HCT116 (cell line): ENCODE data around the gene HCRTR1. TPM values are rescaled to one million over a fixed set of nuclear protein-coding genes. Genes with fewer than 3 reads are reported as not detected.

Experiments used
- ATAC-seq: fragments of 200-7000 bp; cut with Tn5 transposase; 2 replicates; pipeline ENCODE4 v1.9.1; 2020; ENCODE audit warnings: mild to moderate bottlenecking, moderate library complexity
- BruUV-seq: library from RNA; stranded (reverse); fragments of 400-500 nt; replicated peaks from 2 replicates; lab custom pipeline; 2021; lab: Mats Ljungman, UMichigan
- CTCF ChIA-PET: fragments of 300-600 bp; sonication (Branson Sonifier 250); formaldehyde crosslinking; loops from one replicate; lab custom pipeline; 2021; ENCODE audit warnings: antibody characterized with exemption; lab: Charles Lee
- POLR2A ChIA-PET: fragments of 300-600, 350-600 bp; sonication (Branson Sonifier 250); formaldehyde crosslinking; loops from one replicate; lab custom pipeline; 2021; ENCODE audit warnings: antibody characterized with exemption; lab: Charles Lee
- RAD21 ChIA-PET, 2 experiments: fragments of 300-600 bp; sonication (Branson Sonifier 250); formaldehyde crosslinking; loops; one replicate each; lab custom pipeline; 2023; ENCODE audit warnings: low total read pairs in 2 of 2; ENCODE audit not compliant: uncharacterized antibody in 2 of 2, unreplicated experiment in 2 of 2, low non-redundant PET in 1 of 2; lab: Charles Lee
- DNase-seq: peaks from one replicate; pipeline ENCODE4 v3.0.0-alpha.2; 2010; ENCODE audit warnings: low read depth, low spot score
- H2AFZ ChIP-seq: fragments of 200-600 bp; shearing (Covaris generic), sonication (generic); 2 replicates; pipeline ENCODE4 v1.6.1; 2017; ENCODE audit warnings: low read depth, mixed run types, mixed read lengths, antibody characterized with exemption, low read length; ENCODE audit not compliant: poor library complexity, severe bottlenecking
- H3K27ac ChIP-seq: 2 replicates; pipeline ENCODE4 v1.5.1; 2012; ENCODE audit warnings: low read depth, low read length
- H3K27me3 ChIP-seq: fragments of 200-600 bp; sonication (generic); 2 replicates; pipeline ENCODE4 v1.6.1; 2016; ENCODE audit warnings: mixed run types, low read length, mixed read lengths; ENCODE audit not compliant: insufficient read depth
- H3K36me3 ChIP-seq, 2 experiments: fragments of 200-500 bp in 1 of 2; fragments of 200-600 bp in 1 of 2; sonication (Bioruptor generic) in 1 of 2; sonication (generic) in 1 of 2; 2 replicates each; pipeline versions ENCODE4 v1.5.1 to v1.6.1; 2014 to 2016; ENCODE audit warnings: low read length in 2 of 2, inconsistent platforms in 1 of 2, mixed read lengths in 1 of 2, mixed run types in 1 of 2; ENCODE audit not compliant: insufficient read depth in 2 of 2, control insufficient read depth in 1 of 2
- H3K4me1 ChIP-seq, 2 experiments: fragments of 200-600 bp in 1 of 2; sonication (generic) in 1 of 2; 2 replicates each; pipeline versions ENCODE4 v1.5.1 to v1.6.1; 2012 to 2017; ENCODE audit warnings: low read length in 2 of 2, inconsistent platforms in 1 of 2, mild to moderate bottlenecking in 1 of 2, mixed read lengths in 1 of 2, mixed run types in 1 of 2, moderate library complexity in 1 of 2; ENCODE audit not compliant: insufficient read depth in 2 of 2, control insufficient read depth in 1 of 2
- H3K4me2 ChIP-seq: fragments of 200-600 bp; sonication (generic); 2 replicates; pipeline ENCODE4 v1.6.1; 2017; ENCODE audit warnings: mixed run types, low read length, mixed read lengths
- H3K4me3 ChIP-seq, 2 experiments: fragments of 200-600 bp in 1 of 2; sonication (generic) in 1 of 2; replicated peaks in 1 of 2; 2 replicates each; pipeline ENCODE4 v1.5.1; 2011 to 2016; ENCODE audit warnings: low read length in 2 of 2, control low read depth in 1 of 2, low read depth in 1 of 2, mild to moderate bottlenecking in 1 of 2, mixed read lengths in 1 of 2, mixed run types in 1 of 2
- H3K79me2 ChIP-seq: fragments of 200-600 bp; sonication (generic); 2 replicates; pipeline ENCODE4 v1.6.1; 2017; ENCODE audit warnings: mild to moderate bottlenecking, mixed run types, low read length, moderate library complexity, mixed read lengths; ENCODE audit not compliant: insufficient read depth
- H3K9ac ChIP-seq: fragments of 200-600 bp; sonication (generic); 2 replicates; pipeline ENCODE4 v1.6.1; 2016; ENCODE audit warnings: low read length, mixed read lengths
- H3K9me2 ChIP-seq: fragments of 200-600 bp; sonication (generic), shearing (Covaris generic); 2 replicates; pipeline ENCODE4 v1.6.1; 2017; ENCODE audit warnings: mixed run types, mild to moderate bottlenecking, moderate library complexity; ENCODE audit not compliant: insufficient read depth
- H3K9me3 ChIP-seq, 2 experiments: fragments of 200-500 bp in 1 of 2; fragments of 200-600 bp in 1 of 2; sonication (Bioruptor generic) in 1 of 2; sonication (generic) in 1 of 2; 2 replicates each; pipeline ENCODE4 v1.6.1; 2014 to 2017; ENCODE audit warnings: low read length in 2 of 2, mixed read lengths in 2 of 2, inconsistent platforms in 1 of 2, low read depth in 1 of 2, mild to moderate bottlenecking in 1 of 2, mixed run types in 1 of 2, moderate library complexity in 1 of 2; ENCODE audit not compliant: control insufficient read depth in 1 of 2, insufficient read depth in 1 of 2
- H4K20me1 ChIP-seq: fragments of 200-600 bp; sonication (generic), shearing (Covaris generic); 2 replicates; pipeline ENCODE4 v1.6.1; 2017; ENCODE audit warnings: mixed run types, mild to moderate bottlenecking, moderate library complexity; ENCODE audit not compliant: insufficient read depth
- CBX3 ChIP-seq: IDR thresholded peaks from 2 replicates; pipeline ENCODE4 v1.6.1; 2012; ENCODE audit warnings: low read depth
- ELF1 ChIP-seq: IDR thresholded peaks from 2 replicates; pipeline ENCODE4 v1.6.1; 2012; ENCODE audit warnings: low read depth, borderline replicate concordance
- EZH2 ChIP-seq: fragments of 200-600 bp; sonication (generic); IDR thresholded peaks from 2 replicates; pipeline ENCODE4 v1.6.1; 2017; ENCODE audit warnings: antibody characterized with exemption, mixed run types
- EZH2phosphoT487 ChIP-seq: fragments of 200-600 bp; IDR thresholded peaks from 2 replicates; pipeline ENCODE4 v1.6.1; 2018; ENCODE audit warnings: antibody characterized with exemption, borderline replicate concordance
- FOSL1 ChIP-seq: IDR thresholded peaks from 2 replicates; pipeline ENCODE4 v1.6.1; 2012; ENCODE audit warnings: low read depth
- JUND ChIP-seq: IDR thresholded peaks from 2 replicates; pipeline ENCODE4 v1.6.1; 2012
- POLR2A ChIP-seq: IDR thresholded peaks from 2 replicates; pipeline ENCODE4 v1.7.0; 2011; ENCODE audit warnings: borderline replicate concordance; ENCODE audit not compliant: insufficient read depth, insufficient read length; ENCODE audit errors: extremely low read depth
- POLR2AphosphoS5 ChIP-seq: IDR thresholded peaks from 2 replicates; pipeline ENCODE4 v1.6.1; 2011; ENCODE audit warnings: mild to moderate bottlenecking, low read depth, low read length, moderate library complexity
- RAD21 ChIP-seq: IDR thresholded peaks from 2 replicates; pipeline ENCODE4 v1.6.1; 2012; ENCODE audit warnings: low read depth, mild to moderate bottlenecking
- SIN3A ChIP-seq: IDR thresholded peaks from 2 replicates; pipeline ENCODE4 v1.6.1; 2012; ENCODE audit warnings: low read depth
- SP1 ChIP-seq: IDR thresholded peaks from 2 replicates; pipeline ENCODE4 v1.6.1; 2012; ENCODE audit warnings: low read depth
- SRF ChIP-seq: IDR thresholded peaks from 2 replicates; pipeline ENCODE4 v1.6.1; 2012; ENCODE audit warnings: low read depth
- YY1 ChIP-seq: IDR thresholded peaks from 2 replicates; pipeline ENCODE4 v1.6.1; 2011; ENCODE audit warnings: low read length, low read depth, moderate library complexity, mild to moderate bottlenecking; ENCODE audit not compliant: insufficient replicate concordance; ENCODE audit errors: extremely low read depth
- ZNF274 ChIP-seq: fragments of 200-500 bp; sonication (Bioruptor generic); IDR thresholded peaks from 2 replicates; pipeline ENCODE4 v1.6.1; 2014; ENCODE audit warnings: mild to moderate bottlenecking, low read depth, low read length, inconsistent platforms
- intact Hi-C: fragments of 100-400 bp; cut with micrococcal nuclease; formaldehyde crosslinking; loops from 2 replicates; pipeline ENCODE4 v1.10.0; 2022
- total RNA-seq: library from RNA; stranded (reverse); gene quantifications from one replicate; pipeline ENCODE4 v1.2.1, GENCODE V29; 2021; ENCODE audit not compliant: unreplicated experiment
- TF ChIP-seq, protein P1 (sequence below), 3 experiments: fragments of 200-600 bp in 1 of 3; sonication (generic) in 1 of 3; IDR thresholded peaks in 2 of 3; conservative IDR thresholded peaks in 1 of 3; 2 replicates each; pipeline ENCODE4 v1.5.1; 2012 to 2017; ENCODE audit warnings: low read depth in 2 of 3, low read length in 2 of 3, antibody characterized with exemption in 1 of 3, borderline replicate concordance in 1 of 3, control low read depth in 1 of 3, mild to moderate bottlenecking in 1 of 3, mixed read lengths in 1 of 3, mixed run types in 1 of 3, moderate library complexity in 1 of 3; ENCODE audit not compliant: insufficient read depth in 1 of 3
- TF ChIP-seq, protein P2 (sequence below): IDR thresholded peaks from 2 replicates; pipeline ENCODE4 v1.6.1; 2012

HCRTR1 gene
- total RNA-seq, 1 experiment from 2014 or later, result not detected

DNA sequence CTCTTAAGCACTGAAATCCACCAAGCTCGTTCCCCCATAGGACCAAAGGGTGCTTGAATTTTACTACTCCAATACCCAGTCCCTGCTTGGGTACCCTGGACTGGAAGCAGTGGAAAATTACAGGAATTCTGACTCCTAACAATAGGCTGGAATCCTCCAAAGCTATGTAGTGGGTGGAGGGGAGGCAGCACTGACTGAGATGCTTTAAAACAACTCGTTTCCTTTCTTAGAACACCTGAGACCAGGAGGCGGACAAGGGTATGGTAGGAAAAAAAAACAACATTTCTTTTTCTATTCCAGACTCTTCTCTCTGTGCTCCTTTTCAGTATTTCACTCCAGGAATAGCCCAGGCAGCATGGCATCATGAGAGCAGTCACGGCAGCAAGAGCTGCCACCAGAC is 24.9 kb downstream of the HCRTR1 start:
- intact Hi-C loops, result no loop called here
- peaks cover 61% of the 10 kb centered on the region for H3K79me2 ChIP-seq

More for the DNA sequence above, 24.9 kb downstream of the HCRTR1 start:
- Histone ChIP-seq H3K27me3 (no peaks in the 10 kb centered on the region), H3K9me3 (no peaks in the 10 kb centered on the region), H3K9ac (no peak overlapping the region), H3K4me1 (peaks cover 8 to 28% of the 10 kb centered on the region in 2 experiments; a peak in 3 of 4 replicates), H4K20me1 (no peaks in the 10 kb centered on the region), H2AFZ (no peak overlapping the region), H3K36me3 (no peaks in the 10 kb centered on the region), H3K4me2 (peak overlapping the region; percentile 83; the same call in 1 of the 2 replicates), H3K27ac (no peak overlapping the region), H3K9me2 (no peaks in the 10 kb centered on the region), H3K4me3 (no peak overlapping the region)
- ATAC-seq (no peak), DNase-seq (no peak)
- ChIA-PET CTCF (interaction anchor here (1.2 kb wide), 1 partner anchor 10 kb away, joined by 3 read pairs; no protein-coding TSS in a partner anchor), POLR2A (no interaction called here), RAD21 (no interaction called here)
- TF ChIP-seq ELF1 (no peak), ZNF274 (no peak), YY1 (no peak), RAD21 (no peak), EZH2phosphoT487 (no peak), SIN3A (no peak), SP1 (no peak), FOSL1 (no peak), EZH2 (no peak), CBX3 (no peak), SRF (no peak), POLR2AphosphoS5 (no peak), JUND (no peak), POLR2A (no peak)
- TF ChIP-seq, protein P1, sequence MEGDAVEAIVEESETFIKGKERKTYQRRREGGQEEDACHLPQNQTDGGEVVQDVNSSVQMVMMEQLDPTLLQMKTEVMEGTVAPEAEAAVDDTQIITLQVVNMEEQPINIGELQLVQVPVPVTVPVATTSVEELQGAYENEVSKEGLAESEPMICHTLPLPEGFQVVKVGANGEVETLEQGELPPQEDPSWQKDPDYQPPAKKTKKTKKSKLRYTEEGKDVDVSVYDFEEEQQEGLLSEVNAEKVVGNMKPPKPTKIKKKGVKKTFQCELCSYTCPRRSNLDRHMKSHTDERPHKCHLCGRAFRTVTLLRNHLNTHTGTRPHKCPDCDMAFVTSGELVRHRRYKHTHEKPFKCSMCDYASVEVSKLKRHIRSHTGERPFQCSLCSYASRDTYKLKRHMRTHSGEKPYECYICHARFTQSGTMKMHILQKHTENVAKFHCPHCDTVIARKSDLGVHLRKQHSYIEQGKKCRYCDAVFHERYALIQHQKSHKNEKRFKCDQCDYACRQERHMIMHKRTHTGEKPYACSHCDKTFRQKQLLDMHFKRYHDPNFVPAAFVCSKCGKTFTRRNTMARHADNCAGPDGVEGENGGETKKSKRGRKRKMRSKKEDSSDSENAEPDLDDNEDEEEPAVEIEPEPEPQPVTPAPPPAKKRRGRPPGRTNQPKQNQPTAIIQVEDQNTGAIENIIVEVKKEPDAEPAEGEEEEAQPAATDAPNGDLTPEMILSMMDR (IDR thresholded peaks at IDR 0.05 in 2 of 3, conservative IDR thresholded peaks at IDR 0.05 in 1 of 3; ENCODE audit: borderline replicate concordance in 1 of 3, insufficient read depth in 1 of 3, low read depth in 2 of 3, low read length in 2 of 3), result no peak
- TF ChIP-seq, protein P2, sequence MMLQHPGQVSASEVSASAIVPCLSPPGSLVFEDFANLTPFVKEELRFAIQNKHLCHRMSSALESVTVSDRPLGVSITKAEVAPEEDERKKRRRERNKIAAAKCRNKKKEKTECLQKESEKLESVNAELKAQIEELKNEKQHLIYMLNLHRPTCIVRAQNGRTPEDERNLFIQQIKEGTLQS, result no peak
- BruUV-seq, result no TSS peak
